Calu3 (cell line): Measurements from ENCODE around the gene IZUMO1. TPM values are rescaled to one million over a fixed set of nuclear protein-coding genes. Genes with fewer than 3 reads are reported as not detected.
A peak's percentile ranks its signal among the peaks of the same experiment; 100 is the strongest.

Source experiments
- BruUV-seq: library from RNA; stranded (reverse); fragments of 400-500 nt; replicated peaks from 2 replicates; lab custom pipeline; 2021; lab: Mats Ljungman, UMichigan
- CTCF ChIA-PET: fragments of 300-600 bp; sonication (Branson Sonifier 250); formaldehyde crosslinking; loops from one replicate; lab custom pipeline; 2022; ENCODE audit warnings: antibody characterized with exemption; lab: Charles Lee
- DNase-seq: peaks from one replicate; pipeline ENCODE4 v3.0.0; 2022
- H3K27ac Mint-ChIP-seq: one replicate; pipeline ENCODE4 v1.8.0; 2022; ENCODE audit warnings: mixed read lengths; ENCODE audit not compliant: unreplicated experiment
- H3K27me3 Mint-ChIP-seq: one replicate; pipeline ENCODE4 v1.8.0; 2022; ENCODE audit warnings: mixed read lengths; ENCODE audit not compliant: unreplicated experiment
- H3K36me3 Mint-ChIP-seq: one replicate; pipeline ENCODE4 v1.8.0; 2022; ENCODE audit warnings: mild to moderate bottlenecking, moderate library complexity, mixed read lengths; ENCODE audit not compliant: insufficient read depth, unreplicated experiment
- H3K4me1 Mint-ChIP-seq: one replicate; pipeline ENCODE4 v1.8.0; 2022; ENCODE audit warnings: mild to moderate bottlenecking, low read depth, mixed read lengths; ENCODE audit not compliant: unreplicated experiment
- H3K4me3 Mint-ChIP-seq: one replicate; pipeline ENCODE4 v1.8.0; 2022; ENCODE audit warnings: mild to moderate bottlenecking, low read depth, moderate library complexity, mixed read lengths; ENCODE audit not compliant: unreplicated experiment
- H3K9me3 Mint-ChIP-seq: one replicate; pipeline ENCODE4 v1.8.0; 2022; ENCODE audit warnings: low read depth, mixed read lengths; ENCODE audit not compliant: unreplicated experiment
- CTCF ChIP-seq: fragments of 200-600 bp; IDR thresholded peaks from one replicate; pipeline ENCODE4 v1.8.0; 2022; ENCODE audit warnings: antibody characterized with exemption; ENCODE audit not compliant: unreplicated experiment
- intact Hi-C: fragments of 100-400 bp; cut with micrococcal nuclease; formaldehyde crosslinking; loops from one replicate; pipeline ENCODE4 v1.10.0; 2022; ENCODE audit not compliant: unreplicated experiment
- total RNA-seq: library from RNA; stranded (reverse); gene quantifications from 2 replicates; pipeline ENCODE4 v1.2.3, GENCODE V29; 2022

The IZUMO1 gene
- total RNA-seq, 1 experiment from 2014 or later: 0.31 TPM

- H3K36me3 Mint-ChIP-seq: peaks cover 43% of the 10 kb centered on the region
- intact Hi-C loops: no loop called here
- H3K27me3 Mint-ChIP-seq: peaks cover 11% of the 10 kb centered on the region
- H3K9me3 Mint-ChIP-seq: no peaks in the 10 kb centered on the region
- peak; percentile 100 for DNase-seq
- TF ChIP-seq CTCF: no peak
- peak overlapping the region; percentile 65 for H3K27ac Mint-ChIP-seq
- H3K4me3 Mint-ChIP-seq: peak overlapping the region; percentile 89
- CTCF ChIA-PET: interaction anchor here (0.6 to 2.6 kb wide), 6 partner anchors 10 to 203 kb away, joined by 3 to 10 read pairs (median 6); no protein-coding TSS in a partner anchor
- no TSS peak for BruUV-seq
- H3K4me1 Mint-ChIP-seq: peaks cover 21% of the 10 kb centered on the region
Measured at GRCh38 chr19:48713864-48714755, 32.6 kb downstream of the IZUMO1 start.

- Mint-ChIP-seq H3K36me3 (peaks cover 34% of the 10 kb centered on the region), H3K27me3 (peaks cover 3% of the 10 kb centered on the region), H3K4me3 (peak overlapping the region; percentile 89), H3K9me3 (no peaks in the 10 kb centered on the region), H3K4me1 (peaks cover 21% of the 10 kb centered on the region), H3K27ac (peak overlapping the region; percentile 65)
- intact Hi-C loops: no loop called here
- BruUV-seq: TSS peak; percentile 26
- peak; percentile 43 for TF ChIP-seq CTCF
- no peak for DNase-seq
- CTCF ChIA-PET: interaction anchor here (0.6 to 2.6 kb wide), 8 partner anchors 11 to 71 kb away, joined by 3 to 12 read pairs (median 7); partner anchors contain the start of gene FUT2
Measured at GRCh38 chr19:48713041-48713863, 33.5 kb downstream of the IZUMO1 start.

- no peak overlapping the region for H3K4me3 Mint-ChIP-seq
- peaks cover 21% of the 10 kb centered on the region for H3K4me1 Mint-ChIP-seq
- BruUV-seq: no TSS peak
- CTCF ChIA-PET: interaction anchor here (0.6 to 1.7 kb wide), 3 partner anchors 13 to 70 kb away, joined by 4 to 12 read pairs (median 6); no protein-coding TSS in a partner anchor
- H3K9me3 Mint-ChIP-seq: peaks cover 3% of the 10 kb centered on the region
- H3K36me3 Mint-ChIP-seq: peaks cover 39% of the 10 kb centered on the region
- intact Hi-C loops: no loop called here
- no peaks in the 10 kb centered on the region for H3K27me3 Mint-ChIP-seq
- no peak for DNase-seq
- TF ChIP-seq CTCF: no peak
- no peak overlapping the region for H3K27ac Mint-ChIP-seq
Measured at GRCh38 chr19:48711106-48711662, 35.5 kb downstream of the IZUMO1 start.

- intact Hi-C loops: no loop called here
- Mint-ChIP-seq H3K4me3 (no peak overlapping the region), H3K4me1 (peaks cover 12% of the 10 kb centered on the region), H3K27me3 (no peaks in the 10 kb centered on the region), H3K36me3 (peaks cover 18% of the 10 kb centered on the region), H3K9me3 (peaks cover 3% of the 10 kb centered on the region), H3K27ac (no peak overlapping the region)
- CTCF ChIA-PET: no interaction called here
- no peak for DNase-seq
- BruUV-seq: no TSS peak
- no peak for TF ChIP-seq CTCF
Measured at GRCh38 chr19:48708471-48708870, 38.2 kb downstream of the IZUMO1 start.
